Thyroid gland (tissue), 4 donors: Measurements from ENCODE around the gene C11orf91. TPM values are rescaled to one million over a fixed set of nuclear protein-coding genes. Genes with fewer than 3 reads are reported as not detected.

Experiments
- DNase-seq, 2 donors: peaks; one replicate each; pipeline ENCODE4 v3.0.0-alpha.2; 2019
- H3K27ac ChIP-seq, 3 donors: fragments of 200-600 bp; sonication (generic); 1 replicate in 2 of 3; 2 replicates in 1 of 3; pipeline ENCODE4 v1.5.1; 2016 to 2019; ENCODE audit warnings: mild to moderate bottlenecking in 1 of 3, moderate library complexity in 1 of 3
- H3K27me3 ChIP-seq: fragments of 200-600 bp; sonication (generic); one replicate; pipeline ENCODE4 v1.5.1; 2019
- H3K36me3 ChIP-seq, 2 donors: fragments of 200-600 bp; sonication (generic); one replicate each; pipeline ENCODE4 v1.5.1; 2016 to 2019
- H3K4me1 ChIP-seq, 2 donors: fragments of 200-600 bp; sonication (generic); one replicate each; pipeline ENCODE4 v1.5.1; 2017 to 2019
- H3K4me3 ChIP-seq, 3 donors: fragments of 200-600 bp; sonication (generic); replicated peaks in 1 of 3; 1 replicate in 2 of 3; 2 replicates in 1 of 3; pipeline ENCODE4 v1.5.1; 2016; ENCODE audit warnings: mild to moderate bottlenecking in 1 of 3
- H3K9me3 ChIP-seq: fragments of 200-600 bp; sonication (generic); one replicate; pipeline ENCODE4 v1.5.1; 2017
- CTCF ChIP-seq, 6 experiments: fragments of 200-600 bp in 3 of 6; fragments of 450-650 bp in 3 of 6; sonication (generic) in 3 of 6; IDR thresholded peaks; one replicate each; pipeline ENCODE4 v1.5.1; 2016 to 2019; ENCODE audit warnings: antibody characterized with exemption in 6 of 6, mild to moderate bottlenecking in 2 of 6, inconsistent platforms in 1 of 6, moderate library complexity in 1 of 6
- POLR2A ChIP-seq, 2 donors: fragments of 450-650 bp; IDR thresholded peaks; one replicate each; pipeline ENCODE4 v1.6.1; 2017; ENCODE audit warnings: antibody characterized with exemption in 2 of 2, mild to moderate bottlenecking in 2 of 2, moderate library complexity in 1 of 2
- WGBS, 2 donors: methylation state at CpG; one replicate each; pipeline ENCODE4 v1.1.5; 2017; 5-methylcytosine and 5-hydroxymethylcytosine counted together
- intact Hi-C: fragments of 100-400 bp; cut with DNase I; formaldehyde crosslinking; loops from one replicate; pipeline ENCODE4 v1.15.1; 2023
- total RNA-seq, 4 donors: library from RNA; depleted of rRNA; stranded (reverse); fragments of >200 nt; gene quantifications; one replicate each; pipeline ENCODE4 v1.2.3, GENCODE V29; 2016

Gene C11orf91
- total RNA-seq, 4 donors from 2014 or later: not detected

- DNase-seq: no peak
- Histone ChIP-seq H3K4me3 (peak overlapping the region in 1 of 3 donors; percentile 34), H3K36me3 (no peaks in the 10 kb centered on the region), H3K27me3 (no peaks in the 10 kb centered on the region), H3K4me1 (peaks cover 35 to 73% of the 10 kb centered on the region in 2 donors), H3K27ac (peak overlapping the region; percentile 40 to 81 (median 66)), H3K9me3 (no peaks in the 10 kb centered on the region)
- TF ChIP-seq POLR2A (IDR thresholded peaks at IDR 0.05) (no peak), CTCF (IDR thresholded peaks at IDR 0.05) (no peak)
- 44 to 55% methylated on average over 9 to 12 of the region's 25 CpGs for WGBS, 2 donors
- intact Hi-C loops: no loop called here
Observed at GRCh38 chr11:33700063-33700501, 544 bp downstream of the C11orf91 start.

- intact Hi-C loops: no loop called here
- no peaks in the 10 kb centered on the region for H3K27me3 ChIP-seq
- TF ChIP-seq CTCF (IDR thresholded peaks at IDR 0.05): no peak
- no peak for TF ChIP-seq POLR2A (IDR thresholded peaks at IDR 0.05)
- H3K4me1 ChIP-seq: peaks cover 40 to 78% of the 10 kb centered on the region in 2 donors
- peak overlapping the region in 2 of 3 donors; percentile 66 to 81 for H3K27ac ChIP-seq
- no peak overlapping the region for H3K4me3 ChIP-seq
- H3K36me3 ChIP-seq: no peaks in the 10 kb centered on the region
- no peak for DNase-seq
- H3K9me3 ChIP-seq: no peaks in the 10 kb centered on the region
- 80 to 81% methylated on average over 10 to 12 of the region's 12 CpGs for WGBS, 2 donors
Observed at GRCh38 chr11:33699515-33700062, 1.0 kb downstream of the C11orf91 start.

- Histone ChIP-seq H3K9me3 (no peaks in the 10 kb centered on the region), H3K4me3 (no peak overlapping the region), H3K36me3 (no peaks in the 10 kb centered on the region), H3K27me3 (no peaks in the 10 kb centered on the region), H3K27ac (no peak overlapping the region), H3K4me1 (peaks cover 43 to 76% of the 10 kb centered on the region in 2 donors)
- DNase-seq: no peak
- TF ChIP-seq POLR2A (IDR thresholded peaks at IDR 0.05) (no peak), CTCF (IDR thresholded peaks at IDR 0.05) (no peak)
- intact Hi-C loops: no loop called here
- WGBS, 2 donors: 92 to 93% methylated on average over 5 of the region's 5 CpGs
Observed at GRCh38 chr11:33698921-33699320, 1.7 kb downstream of the C11orf91 start.

GRCh38 chr11:33697997-33698396 is 2.6 kb downstream of the C11orf91 start:
- Histone ChIP-seq H3K4me1 (peaks cover 43 to 72% of the 10 kb centered on the region in 2 donors), H3K27me3 (no peaks in the 10 kb centered on the region), H3K9me3 (no peaks in the 10 kb centered on the region), H3K4me3 (no peak overlapping the region), H3K36me3 (no peaks in the 10 kb centered on the region), H3K27ac (no peak overlapping the region)
- TF ChIP-seq POLR2A (IDR thresholded peaks at IDR 0.05) (no peak), CTCF (IDR thresholded peaks at IDR 0.05) (no peak)
- WGBS, 2 donors: 73 to 91% methylated on average over 3 of the region's 3 CpGs
- no peak for DNase-seq
- intact Hi-C loops: no loop called here

GRCh38 chr11:33696931-33697638 is 3.5 kb downstream of the C11orf91 start:
- 85% methylated on average over 6 of the region's 6 CpGs for WGBS, 2 donors
- Histone ChIP-seq H3K9me3 (no peaks in the 10 kb centered on the region), H3K4me1 (peaks cover 45 to 74% of the 10 kb centered on the region in 2 donors), H3K4me3 (no peak overlapping the region), H3K27me3 (no peaks in the 10 kb centered on the region), H3K27ac (peak overlapping the region; percentile 61 to 94 (median 92)), H3K36me3 (no peaks in the 10 kb centered on the region)
- intact Hi-C loops: no loop called here
- no peak for DNase-seq
- TF ChIP-seq POLR2A (IDR thresholded peaks at IDR 0.05) (no peak), CTCF (IDR thresholded peaks at IDR 0.05) (no peak)
